Body of pancreas (tissue), 4 donors: ENCODE results near the gene PRDM2.

Source experiments
- POLR2A ChIP-seq, 3 donors: fragments of 450-650 bp; IDR thresholded peaks; one replicate each; pipeline ENCODE4 v1.6.1; 2016; ENCODE audit warnings: antibody characterized with exemption in 3 of 3, mild to moderate bottlenecking in 2 of 3
- TF ChIP-seq, protein P1 (sequence below), 7 experiments: fragments of 450-650 bp in 4 of 7; fragments of 200-600 bp in 3 of 7; sonication (generic) in 3 of 7; IDR thresholded peaks; one replicate each; pipeline ENCODE4 v1.5.1; 2016 to 2019; ENCODE audit warnings: antibody characterized with exemption in 7 of 7

DNA sequence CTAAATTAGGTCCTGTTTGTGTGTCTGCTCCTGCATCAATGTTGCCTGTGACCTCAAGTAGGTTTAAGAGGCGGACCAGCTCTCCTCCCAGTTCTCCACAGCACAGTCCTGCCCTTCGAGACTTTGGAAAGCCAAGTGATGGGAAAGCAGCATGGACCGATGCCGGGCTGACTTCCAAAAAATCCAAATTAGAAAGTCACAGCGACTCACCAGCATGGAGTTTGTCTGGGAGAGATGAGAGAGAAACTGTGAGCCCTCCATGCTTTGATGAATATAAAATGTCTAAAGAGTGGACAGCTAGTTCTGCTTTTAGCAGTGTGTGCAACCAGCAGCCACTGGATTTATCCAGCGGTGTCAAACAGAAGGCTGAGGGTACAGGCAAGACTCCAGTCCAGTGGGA is 79.9 kb downstream of the PRDM2 start:
- TF ChIP-seq, protein P1, sequence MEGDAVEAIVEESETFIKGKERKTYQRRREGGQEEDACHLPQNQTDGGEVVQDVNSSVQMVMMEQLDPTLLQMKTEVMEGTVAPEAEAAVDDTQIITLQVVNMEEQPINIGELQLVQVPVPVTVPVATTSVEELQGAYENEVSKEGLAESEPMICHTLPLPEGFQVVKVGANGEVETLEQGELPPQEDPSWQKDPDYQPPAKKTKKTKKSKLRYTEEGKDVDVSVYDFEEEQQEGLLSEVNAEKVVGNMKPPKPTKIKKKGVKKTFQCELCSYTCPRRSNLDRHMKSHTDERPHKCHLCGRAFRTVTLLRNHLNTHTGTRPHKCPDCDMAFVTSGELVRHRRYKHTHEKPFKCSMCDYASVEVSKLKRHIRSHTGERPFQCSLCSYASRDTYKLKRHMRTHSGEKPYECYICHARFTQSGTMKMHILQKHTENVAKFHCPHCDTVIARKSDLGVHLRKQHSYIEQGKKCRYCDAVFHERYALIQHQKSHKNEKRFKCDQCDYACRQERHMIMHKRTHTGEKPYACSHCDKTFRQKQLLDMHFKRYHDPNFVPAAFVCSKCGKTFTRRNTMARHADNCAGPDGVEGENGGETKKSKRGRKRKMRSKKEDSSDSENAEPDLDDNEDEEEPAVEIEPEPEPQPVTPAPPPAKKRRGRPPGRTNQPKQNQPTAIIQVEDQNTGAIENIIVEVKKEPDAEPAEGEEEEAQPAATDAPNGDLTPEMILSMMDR (IDR thresholded peaks at IDR 0.05) = no peak
- no peak for TF ChIP-seq POLR2A (IDR thresholded peaks at IDR 0.05)
